ENCODE measurements around the gene CACNG4. TPM values are rescaled to one million over a fixed set of nuclear protein-coding genes. Genes with fewer than 3 reads are reported as not detected.

The CACNG4 gene
- total and polyA plus RNA-seq, 2 donors from 2014 or later = 0.26 to 0.31 TPM

- Histone ChIP-seq H3K9ac (ENCODE audit: low read length in 3 of 3) (no peak overlapping the region), H3K4me3 (ENCODE audit: low read length in 3 of 3) (no peak overlapping the region), H3K27me3 (ENCODE audit: control insufficient read depth, insufficient read depth, low read length) (no peaks in the 10 kb centered on the region), H3K9me3 (ENCODE audit: control insufficient read depth in 2 of 3, insufficient read depth in 1 of 3, low read length in 3 of 3) (no peaks in the 10 kb centered on the region), H3K27ac (ENCODE audit: low read depth in 2 of 2, low read length in 2 of 2) (no peak overlapping the region), H3K4me1 (ENCODE audit: control insufficient read depth in 2 of 3, insufficient read depth in 2 of 3, low read depth in 1 of 3, low read length in 3 of 3) (peaks cover 0 to 3% (median 3%) of the 10 kb centered on the region in 3 donors), H3K36me3 (ENCODE audit: control insufficient read depth in 2 of 3, insufficient read depth in 3 of 3, low read length in 3 of 3) (peaks cover 3 to 6% (median 5%) of the 10 kb centered on the region in 3 donors)
- DNase-seq (no peak), FAIRE-seq (peak; percentile 37)
- intact Hi-C loops (cut with DNase I) = no loop called here
- TF ChIP-seq CTCF (IDR thresholded peaks at IDR 0.05; ENCODE audit: borderline replicate concordance, extremely low read depth, insufficient read depth) = no peak
Observed at GRCh38 chr17:67074781-67075180, 110.3 kb downstream of the CACNG4 start.

DNA sequence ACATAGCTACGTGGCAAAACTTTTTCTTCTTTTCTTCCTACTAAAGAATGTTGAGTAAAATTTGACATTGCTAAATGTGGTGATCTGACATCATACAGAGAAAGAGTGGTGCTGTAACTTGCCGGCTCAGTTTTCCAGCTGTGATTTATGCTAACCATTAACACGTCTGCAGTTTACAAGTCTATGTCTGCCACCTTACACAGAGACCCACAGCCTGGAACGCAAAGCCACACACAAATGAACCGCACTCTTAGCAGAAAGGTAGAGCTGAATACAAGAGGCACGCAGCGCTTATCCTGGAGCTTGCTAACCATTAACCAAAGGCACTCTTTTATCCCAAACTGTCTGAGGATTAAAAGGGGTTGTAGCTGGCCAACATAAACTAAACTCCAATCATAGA is 111.8 kb downstream of the CACNG4 start:
- TF ChIP-seq CTCF (IDR thresholded peaks at IDR 0.05; ENCODE audit: borderline replicate concordance, extremely low read depth, insufficient read depth) = no peak
- DNase-seq (peak in 3 of 5 donors; percentile 73 to 86 (median 82)), FAIRE-seq (no peak)
- no peak overlapping the region for H3K27ac ChIP-seq (ENCODE audit: low read depth in 2 of 2, low read length in 2 of 2)
- H3K9ac ChIP-seq (ENCODE audit: low read length in 3 of 3) = no peak overlapping the region
- H3K36me3 ChIP-seq (ENCODE audit: control insufficient read depth in 2 of 3, insufficient read depth in 3 of 3, low read length in 3 of 3) = peaks cover 3 to 6% (median 5%) of the 10 kb centered on the region in 3 donors
- H3K27me3 ChIP-seq (ENCODE audit: control insufficient read depth, insufficient read depth, low read length) = no peaks in the 10 kb centered on the region
- H3K4me1 ChIP-seq (ENCODE audit: control insufficient read depth in 2 of 3, insufficient read depth in 2 of 3, low read depth in 1 of 3, low read length in 3 of 3) = peaks cover 0 to 3% (median 3%) of the 10 kb centered on the region in 3 donors
- H3K9me3 ChIP-seq (ENCODE audit: control insufficient read depth in 2 of 3, insufficient read depth in 1 of 3, low read length in 3 of 3) = no peaks in the 10 kb centered on the region
- intact Hi-C loops (cut with DNase I) = no loop called here
- H3K4me3 ChIP-seq (ENCODE audit: low read length in 3 of 3) = peak overlapping the region in 1 of 3 donors; percentile 7

GRCh38 chr17:67078292-67078691 is 113.8 kb downstream of the CACNG4 start:
- peaks cover 3 to 6% (median 5%) of the 10 kb centered on the region in 3 donors for H3K36me3 ChIP-seq (ENCODE audit: control insufficient read depth in 2 of 3, insufficient read depth in 3 of 3, low read length in 3 of 3)
- FAIRE-seq = no peak

More at GRCh38 chr17:67078292-67078691, 113.8 kb downstream of the CACNG4 start:
- Histone ChIP-seq H3K27ac (ENCODE audit: low read depth in 2 of 2, low read length in 2 of 2) (no peak overlapping the region), H3K9ac (ENCODE audit: low read length in 3 of 3) (no peak overlapping the region), H3K27me3 (ENCODE audit: control insufficient read depth, insufficient read depth, low read length) (no peaks in the 10 kb centered on the region), H3K4me3 (ENCODE audit: low read length in 3 of 3) (no peak overlapping the region), H3K4me1 (ENCODE audit: control insufficient read depth in 2 of 3, insufficient read depth in 2 of 3, low read depth in 1 of 3, low read length in 3 of 3) (peaks cover 0 to 3% (median 3%) of the 10 kb centered on the region in 3 donors), H3K9me3 (ENCODE audit: control insufficient read depth in 2 of 3, insufficient read depth in 1 of 3, low read length in 3 of 3) (no peaks in the 10 kb centered on the region)
- DNase-seq = no peak
- no peak for TF ChIP-seq CTCF (IDR thresholded peaks at IDR 0.05; ENCODE audit: borderline replicate concordance, extremely low read depth, insufficient read depth)
- intact Hi-C loops (cut with DNase I) = no loop called here
